Measurements from ENCODE around the gene RMI2.
"Not testable (repeated sequence)": the region's sequence is repeated elsewhere in the genome, so short reads cannot be mapped to it uniquely, and the experiment has no call there.

Gene RMI2

DNA sequence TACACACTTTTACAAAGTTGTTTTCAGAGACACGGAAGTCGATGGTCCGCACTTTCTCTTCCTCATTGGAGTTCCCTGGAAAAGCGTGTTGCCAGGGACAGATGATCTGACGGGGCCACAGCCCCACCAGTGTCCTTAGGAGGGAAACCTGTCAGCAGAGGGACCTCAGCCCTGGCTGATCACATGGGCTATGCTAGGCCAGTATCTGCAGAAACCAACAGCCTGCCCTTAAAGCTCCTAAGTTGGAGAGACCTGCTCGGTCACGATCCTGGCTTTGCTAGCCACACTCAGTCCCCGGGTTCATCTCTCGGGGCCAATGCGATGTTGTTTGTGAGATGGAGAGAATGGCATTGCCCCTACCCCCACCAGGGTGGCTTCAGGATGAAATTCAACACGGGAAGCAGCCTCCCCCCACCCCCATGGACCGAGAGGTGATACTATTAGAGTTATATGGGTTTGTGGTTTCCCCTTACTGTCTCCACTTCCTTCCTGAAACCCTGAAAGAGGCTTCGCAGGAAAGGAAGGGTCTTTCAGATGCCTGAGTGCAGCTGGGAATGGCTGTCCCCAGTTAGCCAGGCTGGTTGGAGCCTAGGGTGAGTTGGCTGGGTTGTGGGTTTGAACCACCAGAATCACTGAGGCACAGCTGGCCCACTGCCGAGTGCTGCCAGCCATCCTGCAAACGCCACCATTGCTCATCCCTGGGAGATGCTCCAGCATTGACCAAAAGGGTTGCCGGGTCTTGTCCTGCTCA lies 16.6 kb downstream of the RMI2 start:
- TF ChIP-seq, protein P1, sequence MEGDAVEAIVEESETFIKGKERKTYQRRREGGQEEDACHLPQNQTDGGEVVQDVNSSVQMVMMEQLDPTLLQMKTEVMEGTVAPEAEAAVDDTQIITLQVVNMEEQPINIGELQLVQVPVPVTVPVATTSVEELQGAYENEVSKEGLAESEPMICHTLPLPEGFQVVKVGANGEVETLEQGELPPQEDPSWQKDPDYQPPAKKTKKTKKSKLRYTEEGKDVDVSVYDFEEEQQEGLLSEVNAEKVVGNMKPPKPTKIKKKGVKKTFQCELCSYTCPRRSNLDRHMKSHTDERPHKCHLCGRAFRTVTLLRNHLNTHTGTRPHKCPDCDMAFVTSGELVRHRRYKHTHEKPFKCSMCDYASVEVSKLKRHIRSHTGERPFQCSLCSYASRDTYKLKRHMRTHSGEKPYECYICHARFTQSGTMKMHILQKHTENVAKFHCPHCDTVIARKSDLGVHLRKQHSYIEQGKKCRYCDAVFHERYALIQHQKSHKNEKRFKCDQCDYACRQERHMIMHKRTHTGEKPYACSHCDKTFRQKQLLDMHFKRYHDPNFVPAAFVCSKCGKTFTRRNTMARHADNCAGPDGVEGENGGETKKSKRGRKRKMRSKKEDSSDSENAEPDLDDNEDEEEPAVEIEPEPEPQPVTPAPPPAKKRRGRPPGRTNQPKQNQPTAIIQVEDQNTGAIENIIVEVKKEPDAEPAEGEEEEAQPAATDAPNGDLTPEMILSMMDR (IDR thresholded peaks at IDR 0.05; ENCODE audit: insufficient read depth, low read length, poor library complexity, severe bottlenecking): no peak
- peak; percentile 75 for DNase-seq (ENCODE audit: extremely low read depth, insufficient read length)
- Histone ChIP-seq H3K27me3 (replicated peaks; ENCODE audit: control insufficient read depth, insufficient read depth, low read length) (no peaks in the 10 kb centered on the region), H3K4me3 (replicated peaks; ENCODE audit: low read depth, low read length) (peak overlapping the region; percentile 3; the same call in 1 of the 2 replicates), H3K36me3 (ENCODE audit: control insufficient read depth, insufficient read depth, low read length) (no peaks in the 10 kb centered on the region)

DNA sequence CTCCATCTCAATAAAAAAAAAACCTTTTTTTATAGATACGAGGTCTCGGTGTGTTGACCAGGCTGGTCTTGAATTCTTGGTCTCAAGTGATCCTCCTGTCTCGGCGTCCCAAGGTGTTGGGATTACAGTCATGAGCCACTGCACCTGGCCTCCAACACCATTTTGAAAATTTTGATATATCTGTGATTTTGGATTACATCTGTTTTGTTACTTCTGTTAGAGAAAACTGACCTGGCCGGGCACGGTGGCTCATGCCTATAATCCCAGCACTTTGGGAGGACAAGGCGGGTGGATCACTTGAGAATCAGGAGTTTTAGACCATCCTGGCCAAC lies 18.6 kb downstream of the RMI2 start:
- DNase-seq (ENCODE audit: extremely low read depth, insufficient read length): no peak
- Histone ChIP-seq H3K4me3 (replicated peaks; ENCODE audit: low read depth, low read length) (no peak overlapping the region), H3K27me3 (replicated peaks; ENCODE audit: control insufficient read depth, insufficient read depth, low read length) (no peaks in the 10 kb centered on the region), H3K36me3 (ENCODE audit: control insufficient read depth, insufficient read depth, low read length) (no peaks in the 10 kb centered on the region)
- TF ChIP-seq, protein P1 (IDR thresholded peaks at IDR 0.05; ENCODE audit: insufficient read depth, low read length, poor library complexity, severe bottlenecking): no peak

DNA sequence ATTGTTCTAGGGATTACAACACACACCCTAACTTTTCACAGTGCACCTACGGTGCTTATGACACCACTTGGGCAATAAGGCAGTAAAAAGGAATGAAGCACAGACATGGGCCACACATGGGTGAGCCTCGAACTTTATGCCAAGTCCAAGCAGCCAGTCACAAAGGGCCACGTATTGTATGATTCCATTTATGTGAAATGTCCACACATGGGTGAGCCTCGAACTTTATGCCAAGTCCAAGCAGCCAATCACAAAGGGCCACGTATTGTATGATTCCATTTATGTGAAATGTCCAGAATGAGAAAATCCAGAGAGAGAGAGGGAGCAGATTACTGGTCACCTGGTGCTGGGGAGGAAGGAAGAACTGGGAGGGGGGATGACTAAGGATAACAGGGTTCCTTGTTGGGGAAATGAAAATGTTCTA lies 22.2 kb downstream of the RMI2 start:
- Histone ChIP-seq H3K27me3 (replicated peaks; ENCODE audit: control insufficient read depth, insufficient read depth, low read length) (no peaks in the 10 kb centered on the region), H3K36me3 (ENCODE audit: control insufficient read depth, insufficient read depth, low read length) (no peaks in the 10 kb centered on the region), H3K4me3 (replicated peaks; ENCODE audit: low read depth, low read length) (no peak overlapping the region)
- TF ChIP-seq, protein P1 (IDR thresholded peaks at IDR 0.05; ENCODE audit: insufficient read depth, low read length, poor library complexity, severe bottlenecking): no peak
- no peak for DNase-seq (ENCODE audit: extremely low read depth, insufficient read length)

DNA sequence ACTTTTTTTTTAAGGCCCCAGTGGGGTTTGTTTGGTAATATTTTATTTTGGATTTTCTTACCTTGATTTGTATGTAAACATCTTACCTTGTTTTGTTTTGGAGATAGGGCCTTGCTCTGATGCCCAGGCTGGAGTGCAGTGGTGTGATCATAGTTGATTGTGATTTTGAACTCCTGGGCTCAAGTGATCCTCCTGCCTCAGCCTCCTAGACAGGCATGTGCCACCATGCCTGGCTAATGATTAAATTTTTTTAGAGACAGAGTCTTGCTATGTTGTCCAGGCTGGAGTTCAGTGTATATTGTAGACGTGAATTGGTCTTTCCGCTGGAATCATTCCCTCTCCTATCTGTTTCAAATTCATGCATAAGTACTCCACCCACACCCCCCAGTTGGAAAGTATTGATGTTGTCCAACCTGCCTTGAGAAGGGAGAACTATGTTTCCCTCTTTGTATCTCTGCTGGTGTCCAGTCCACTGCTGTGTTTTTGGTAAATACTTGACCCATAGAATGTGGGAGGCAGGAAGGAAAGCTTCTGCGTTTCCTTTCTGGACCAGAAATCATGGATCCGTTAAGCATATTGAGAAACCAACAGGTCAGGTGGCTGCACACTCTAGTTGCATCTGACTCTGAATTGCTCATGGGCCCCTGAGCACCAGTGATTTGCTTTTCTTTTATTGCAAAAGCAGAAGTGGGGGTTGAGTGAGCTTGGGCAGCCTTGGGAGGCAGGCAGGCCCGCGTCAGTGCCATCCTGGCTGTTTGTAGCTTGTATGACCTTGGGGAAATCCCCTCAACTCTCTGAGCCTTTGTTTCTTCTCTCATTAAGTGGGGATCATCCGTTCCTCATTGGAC lies 25.0 kb downstream of the RMI2 start:
- H3K27me3 ChIP-seq (replicated peaks; ENCODE audit: control insufficient read depth, insufficient read depth, low read length): no peaks in the 10 kb centered on the region
- TF ChIP-seq, protein P1 (IDR thresholded peaks at IDR 0.05; ENCODE audit: insufficient read depth, low read length, poor library complexity, severe bottlenecking): no peak
- no peaks in the 10 kb centered on the region for H3K36me3 ChIP-seq (ENCODE audit: control insufficient read depth, insufficient read depth, low read length)
- no peak overlapping the region for H3K4me3 ChIP-seq (replicated peaks; ENCODE audit: low read depth, low read length)
- peak; percentile 71 for DNase-seq (ENCODE audit: extremely low read depth, insufficient read length)

DNA sequence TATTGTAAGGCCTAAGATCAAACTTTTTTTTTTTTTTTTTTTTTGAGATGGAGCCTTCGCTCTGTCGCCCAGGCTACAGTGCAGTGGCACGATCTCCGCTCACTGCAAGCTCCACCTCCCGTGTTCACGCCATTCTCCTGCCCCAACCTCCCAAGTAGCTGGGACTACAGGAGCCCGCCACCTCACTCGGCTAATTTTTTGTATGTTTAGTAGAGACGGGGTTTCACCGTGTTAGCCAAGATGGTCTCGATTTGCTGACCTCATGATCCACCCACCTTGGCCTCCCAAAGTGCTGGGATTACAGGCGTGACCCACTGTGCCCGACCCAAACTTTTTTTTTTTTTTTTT lies 25.6 kb downstream of the RMI2 start:
- not testable (repeated sequence) for DNase-seq (ENCODE audit: extremely low read depth, insufficient read length); H3K27me3 ChIP-seq (replicated peaks; ENCODE audit: control insufficient read depth, insufficient read depth, low read length); H3K4me3 ChIP-seq (replicated peaks; ENCODE audit: low read depth, low read length); H3K36me3 ChIP-seq (ENCODE audit: control insufficient read depth, insufficient read depth, low read length)

DNA sequence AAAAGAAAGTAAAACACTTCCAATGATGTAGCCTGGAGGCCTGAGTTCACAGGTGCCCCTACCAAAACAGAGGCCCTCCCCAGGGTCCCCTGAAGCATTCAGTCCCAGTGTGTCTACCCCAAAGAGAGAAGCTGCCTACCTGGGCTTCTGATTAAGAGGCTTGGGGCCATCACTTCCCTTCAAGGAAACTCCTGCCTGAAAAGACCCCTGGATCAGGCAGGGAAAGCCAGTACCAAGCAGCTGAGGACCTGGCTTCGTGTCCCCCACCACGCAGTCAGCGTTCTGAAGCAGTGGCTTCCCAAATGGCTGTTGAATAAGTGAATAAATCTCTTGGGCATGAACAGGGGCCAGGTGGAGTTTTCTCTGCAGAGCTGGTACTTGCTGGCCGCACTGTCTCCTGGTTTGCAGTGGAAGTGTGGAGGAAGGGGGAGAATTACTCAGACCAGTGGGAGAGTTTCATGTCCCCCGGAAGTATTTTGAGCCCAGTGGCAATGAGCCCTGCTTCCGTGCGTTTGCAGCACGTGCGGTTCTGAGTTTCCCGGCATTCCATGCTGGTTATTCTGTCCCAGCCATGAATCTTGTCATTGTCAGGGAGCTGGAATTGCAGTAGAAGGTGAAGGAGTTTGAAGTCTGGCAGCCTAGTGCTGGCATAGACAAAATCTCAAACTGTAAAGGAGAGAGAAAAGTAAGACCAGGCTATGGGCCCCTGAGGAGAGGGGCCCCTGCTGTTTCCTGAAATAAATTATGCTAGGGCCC lies 27.0 kb downstream of the RMI2 start:
- H3K36me3 ChIP-seq (ENCODE audit: control insufficient read depth, insufficient read depth, low read length): no peaks in the 10 kb centered on the region
- H3K4me3 ChIP-seq (replicated peaks; ENCODE audit: low read depth, low read length): no peak overlapping the region
- DNase-seq (ENCODE audit: extremely low read depth, insufficient read length): no peak
- H3K27me3 ChIP-seq (replicated peaks; ENCODE audit: control insufficient read depth, insufficient read depth, low read length): no peaks in the 10 kb centered on the region
- TF ChIP-seq, protein P1 (IDR thresholded peaks at IDR 0.05; ENCODE audit: insufficient read depth, low read length, poor library complexity, severe bottlenecking): no peak

Measured in GM06990 (cell line).